Stomach (tissue), 9 donors: ENCODE results near the gene RANBP1. TPM values are rescaled to one million over a fixed set of nuclear protein-coding genes. Genes with fewer than 3 reads are reported as not detected.

ENCODE experiments used
- DNase-seq, 2 donors: peaks; one replicate each; pipeline versions ENCODE4 v3.0.0 to v3.0.0-alpha.2; 2013 to 2019
- H3K27ac ChIP-seq, 5 donors: fragments of 200-600 bp in 4 of 5; sonication (generic) in 4 of 5; one replicate each; pipeline ENCODE4 v1.5.1; 2013 to 2019; ENCODE audit warnings: mild to moderate bottlenecking in 1 of 5, moderate library complexity in 1 of 5
- H3K27me3 ChIP-seq, 3 donors: fragments of 200-600 bp; sonication (generic); one replicate each; pipeline ENCODE4 v1.5.1; 2017 to 2019; ENCODE audit warnings: mixed run types in 1 of 3
- H3K36me3 ChIP-seq, 4 donors: fragments of 200-600 bp; sonication (generic); 1 replicate in 3 of 4; 2 replicates in 1 of 4; pipeline ENCODE4 v1.5.1; 2016 to 2019
- H3K4me1 ChIP-seq, 4 donors: fragments of 200-600 bp; sonication (generic); one replicate each; pipeline ENCODE4 v1.5.1; 2016 to 2019
- H3K4me3 ChIP-seq, 4 donors: fragments of 200-600 bp; sonication (generic) in 3 of 4; one replicate each; pipeline ENCODE4 v1.5.1; 2016 to 2019; ENCODE audit warnings: mild to moderate bottlenecking in 1 of 4
- H3K9me3 ChIP-seq, 4 donors: fragments of 200-600 bp; sonication (generic); one replicate each; pipeline ENCODE4 v1.5.1; 2016 to 2019
- EP300 ChIP-seq: sonication (generic); formaldehyde crosslinking; IDR thresholded peaks from one replicate; pipeline ENCODE4 v1.6.1; 2017; ENCODE audit warnings: antibody characterized with exemption
- POLR2A ChIP-seq, 4 donors: fragments of 450-650 bp; IDR thresholded peaks; one replicate each; pipeline ENCODE4 v1.6.1; 2016; ENCODE audit warnings: antibody characterized with exemption in 4 of 4, control low read depth in 2 of 4, mild to moderate bottlenecking in 1 of 4, moderate library complexity in 1 of 4
- POLR2AphosphoS5 ChIP-seq, 3 donors: sonication (generic); formaldehyde crosslinking; IDR thresholded peaks; one replicate each; pipeline ENCODE4 v1.6.1; 2016; ENCODE audit warnings: antibody characterized with exemption in 3 of 3
- WGBS, 5 donors: extraction: QIAGEN DNeasy Blood & Tissue Kit in 3 of 5; methylation state at CpG; one replicate each; pipeline versions ENCODE4 v1.1.5 to v1.1.7; 2013 to 2018; 5-methylcytosine and 5-hydroxymethylcytosine counted together
- intact Hi-C: fragments of 100-400 bp; cut with DNase I; formaldehyde crosslinking; loops from one replicate; pipeline ENCODE4 v1.15.1; 2023; ENCODE audit warnings: low total_unique reads
- polyA plus RNA-seq, 3 donors: library from polyadenylated mRNA; stranded (reverse); fragments of 200-250 nt; gene quantifications; one replicate each; pipeline ENCODE4 v1.2.3, GENCODE V29; 2013
- total RNA-seq, 5 donors: library from RNA; depleted of rRNA; stranded (reverse); fragments of >200 nt; gene quantifications; one replicate each; pipeline versions ENCODE4 v1.1.0 to v1.2.3, GENCODE V29; 2014 to 2016
- TF ChIP-seq, protein P1 (sequence below), 7 experiments: fragments of 450-650 bp in 4 of 7; fragments of 200-600 bp in 3 of 7; sonication (generic) in 3 of 7; IDR thresholded peaks; one replicate each; pipeline ENCODE4 v1.5.1; 2016 to 2019; ENCODE audit warnings: antibody characterized with exemption in 7 of 7, control low read depth in 2 of 7, mild to moderate bottlenecking in 1 of 7
- donor health status: healthy with polysubstance abuse.
- donor health status: Bipolar disorder and iron deficiency.
- donor health status: healthy.

Gene RANBP1
- total and polyA plus RNA-seq, 8 donors: 23.9 to 200 (median 91.9) TPM

DNA sequence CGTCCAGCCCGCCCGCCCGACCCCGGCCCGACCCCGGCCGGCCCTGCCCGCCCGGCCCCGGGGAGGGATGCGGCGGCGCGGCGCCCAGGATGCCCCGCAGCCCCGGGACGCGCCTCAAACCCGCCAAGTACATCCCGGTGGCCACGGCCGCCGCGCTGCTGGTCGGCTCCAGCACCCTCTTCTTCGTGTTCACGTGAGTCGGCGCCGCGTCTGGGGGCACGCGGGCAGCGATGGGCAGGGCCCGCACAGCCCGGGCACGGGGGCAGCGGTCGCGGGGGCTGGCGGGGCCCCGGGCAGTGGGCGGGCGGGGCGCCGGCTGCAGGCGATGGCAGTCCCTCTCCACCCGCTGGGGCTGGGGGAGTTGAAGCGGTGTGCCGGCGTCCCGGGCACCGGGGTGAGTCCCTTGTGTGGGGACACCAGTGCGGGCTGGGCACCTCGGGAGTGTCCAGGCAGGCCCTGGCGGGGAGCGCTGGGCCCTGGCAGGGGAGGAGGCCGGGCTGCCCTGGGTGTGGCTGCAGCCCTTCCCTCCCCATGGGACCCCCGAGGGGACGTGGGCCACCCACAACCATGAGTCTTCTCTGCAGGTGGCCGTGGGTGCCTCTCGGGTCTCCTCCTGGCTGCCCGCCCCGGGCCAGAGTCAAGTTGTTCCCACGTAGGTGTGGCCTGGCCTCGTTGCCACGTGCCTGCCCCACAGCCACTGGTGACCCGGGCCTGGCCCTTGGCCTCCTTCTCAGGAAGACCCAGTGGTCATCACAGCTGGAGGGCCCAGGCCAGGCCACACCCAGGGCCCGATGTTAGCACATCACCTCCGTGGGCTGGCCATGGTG lies 16.2 kb downstream of the RANBP1 start:
- peak; percentile 38 to 45 for DNase-seq

GRCh38 chr22:20132686-20133246 lies 16.9 kb downstream of the RANBP1 start:
- 43 to 47% (median 44%) methylated on average over 14 to 16 of the region's 16 CpGs for WGBS, 5 donors
- Histone ChIP-seq H3K4me3 (peak overlapping the region; percentile 93 to 98 (median 95)), H3K27me3 (no peaks in the 10 kb centered on the region), H3K36me3 (peaks cover 0 to 4% (median 3%) of the 10 kb centered on the region in 4 donors), H3K9me3 (no peaks in the 10 kb centered on the region), H3K27ac (peak overlapping the region in 3 of 5 donors; percentile 63 to 97 (median 96)), H3K4me1 (peaks cover 43 to 76% (median 67%) of the 10 kb centered on the region in 4 donors)
- DNase-seq: no peak
- intact Hi-C loops: no loop called here
- TF ChIP-seq, protein P1, sequence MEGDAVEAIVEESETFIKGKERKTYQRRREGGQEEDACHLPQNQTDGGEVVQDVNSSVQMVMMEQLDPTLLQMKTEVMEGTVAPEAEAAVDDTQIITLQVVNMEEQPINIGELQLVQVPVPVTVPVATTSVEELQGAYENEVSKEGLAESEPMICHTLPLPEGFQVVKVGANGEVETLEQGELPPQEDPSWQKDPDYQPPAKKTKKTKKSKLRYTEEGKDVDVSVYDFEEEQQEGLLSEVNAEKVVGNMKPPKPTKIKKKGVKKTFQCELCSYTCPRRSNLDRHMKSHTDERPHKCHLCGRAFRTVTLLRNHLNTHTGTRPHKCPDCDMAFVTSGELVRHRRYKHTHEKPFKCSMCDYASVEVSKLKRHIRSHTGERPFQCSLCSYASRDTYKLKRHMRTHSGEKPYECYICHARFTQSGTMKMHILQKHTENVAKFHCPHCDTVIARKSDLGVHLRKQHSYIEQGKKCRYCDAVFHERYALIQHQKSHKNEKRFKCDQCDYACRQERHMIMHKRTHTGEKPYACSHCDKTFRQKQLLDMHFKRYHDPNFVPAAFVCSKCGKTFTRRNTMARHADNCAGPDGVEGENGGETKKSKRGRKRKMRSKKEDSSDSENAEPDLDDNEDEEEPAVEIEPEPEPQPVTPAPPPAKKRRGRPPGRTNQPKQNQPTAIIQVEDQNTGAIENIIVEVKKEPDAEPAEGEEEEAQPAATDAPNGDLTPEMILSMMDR (IDR thresholded peaks at IDR 0.05): no peak
- TF ChIP-seq EP300 (no peak), POLR2A (IDR thresholded peaks at IDR 0.05) (no peak), POLR2AphosphoS5 (IDR thresholded peaks at IDR 0.05) (no peak)

More for the DNA sequence above, 16.2 kb downstream of the RANBP1 start:
- TF ChIP-seq POLR2A (IDR thresholded peaks at IDR 0.05) (no peak), POLR2AphosphoS5 (IDR thresholded peaks at IDR 0.05) (no peak), EP300 (no peak)
- TF ChIP-seq, protein P1 (IDR thresholded peaks at IDR 0.05): no peak
- intact Hi-C loops: no loop called here
- H3K9me3 ChIP-seq: no peaks in the 10 kb centered on the region
- peak overlapping the region; percentile 93 to 98 (median 95) for H3K4me3 ChIP-seq
- peak overlapping the region; percentile 38 to 97 (median 66) for H3K27ac ChIP-seq
- H3K4me1 ChIP-seq: peaks cover 36 to 69% (median 60%) of the 10 kb centered on the region in 4 donors
- WGBS, 5 donors: 0 to 1% (median 1%) methylated on average over 10 to 66 of the region's 72 CpGs
- H3K36me3 ChIP-seq: peaks cover 0 to 11% (median 10%) of the 10 kb centered on the region in 4 donors
- no peaks in the 10 kb centered on the region for H3K27me3 ChIP-seq

DNA sequence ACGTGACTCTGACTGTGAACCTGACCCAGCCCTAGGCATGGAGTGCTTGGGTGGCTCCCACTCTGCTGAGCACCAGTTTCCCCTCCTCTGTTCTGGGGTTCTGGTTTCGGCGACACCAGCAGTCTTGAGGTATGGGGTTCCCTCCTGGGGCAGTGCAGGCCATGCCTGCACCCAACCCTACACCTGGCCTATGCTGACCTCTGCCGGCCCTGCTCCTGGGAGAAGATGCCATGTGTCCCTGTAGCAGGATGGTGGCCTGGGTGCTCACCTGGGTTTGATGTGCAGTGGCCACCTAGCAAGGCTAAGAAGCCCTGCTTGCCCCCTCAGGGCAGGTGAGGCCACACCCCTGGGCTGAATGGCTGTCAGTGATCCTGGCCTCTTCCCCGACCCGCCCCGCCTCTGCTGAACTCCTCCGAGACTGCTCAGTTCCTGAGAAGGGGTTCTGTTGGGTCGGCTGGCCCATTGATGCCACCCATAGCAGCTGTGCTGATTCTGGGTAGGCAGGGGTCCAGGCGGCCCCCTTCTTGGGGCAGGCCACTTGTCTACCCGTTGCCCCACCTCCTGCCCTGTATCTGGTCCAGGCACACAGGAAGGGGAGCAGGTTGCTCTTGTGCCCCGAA lies 18.1 kb downstream of the RANBP1 start:
- no peak for DNase-seq
- H3K4me1 ChIP-seq: peaks cover 49 to 86% (median 76%) of the 10 kb centered on the region in 4 donors
- 70 to 83% (median 79%) methylated on average over 5 to 12 of the region's 12 CpGs for WGBS, 5 donors
- TF ChIP-seq POLR2AphosphoS5 (IDR thresholded peaks at IDR 0.05): no peak
- TF ChIP-seq, protein P1 (IDR thresholded peaks at IDR 0.05): no peak
- no peak for TF ChIP-seq EP300
- TF ChIP-seq POLR2A (IDR thresholded peaks at IDR 0.05): no peak
- H3K36me3 ChIP-seq: peaks cover 0 to 1% (median 0%) of the 10 kb centered on the region in 4 donors
- intact Hi-C loops: no loop called here
- no peaks in the 10 kb centered on the region for H3K27me3 ChIP-seq
- H3K27ac ChIP-seq: no peak overlapping the region
- H3K9me3 ChIP-seq: no peaks in the 10 kb centered on the region
- no peak overlapping the region for H3K4me3 ChIP-seq

- H3K27ac ChIP-seq: no peak overlapping the region
- 58 to 61% (median 59%) methylated on average over 3 to 4 of the region's 4 CpGs; no CpG with 5 or more reads in 1 of the 5 donors for WGBS, 5 donors
These were observed 19.4 kb downstream of the RANBP1 start for GRCh38 chr22:20135265-20135664.

More at GRCh38 chr22:20135265-20135664, 19.4 kb downstream of the RANBP1 start:
- Histone ChIP-seq H3K4me3 (no peak overlapping the region), H3K4me1 (peaks cover 49 to 78% (median 73%) of the 10 kb centered on the region in 4 donors), H3K27me3 (no peaks in the 10 kb centered on the region), H3K36me3 (peaks cover 7 to 13% (median 11%) of the 10 kb centered on the region in 4 donors), H3K9me3 (no peaks in the 10 kb centered on the region)
- DNase-seq: no peak
- TF ChIP-seq, protein P1 (IDR thresholded peaks at IDR 0.05): no peak
- intact Hi-C loops: no loop called here
